ENCODE results near the gene ZNF638. TPM values are rescaled to one million over a fixed set of nuclear protein-coding genes. Genes with fewer than 3 reads are reported as not detected.

Gene ZNF638
- total RNA-seq, 1 donor from 2014 or later, result 211 TPM

GRCh38 chr2:71452565-71452964, 121.0 kb downstream of the ZNF638 start:
- Mint-ChIP-seq H3K36me3 (ENCODE audit: unreplicated experiment) (no peaks in the 10 kb centered on the region), H3K27me3 (ENCODE audit: unreplicated experiment) (peaks cover 20% of the 10 kb centered on the region), H3K27ac (ENCODE audit: unreplicated experiment) (no peak overlapping the region), H3K9me3 (ENCODE audit: unreplicated experiment) (peaks cover 16% of the 10 kb centered on the region), H3K4me3 (ENCODE audit: unreplicated experiment) (peak overlapping the region; percentile 13), H3K4me1 (ENCODE audit: low read depth, unreplicated experiment) (peaks cover 43% of the 10 kb centered on the region)
- DNase-seq, result peak; percentile 64
- TF ChIP-seq, protein P1, sequence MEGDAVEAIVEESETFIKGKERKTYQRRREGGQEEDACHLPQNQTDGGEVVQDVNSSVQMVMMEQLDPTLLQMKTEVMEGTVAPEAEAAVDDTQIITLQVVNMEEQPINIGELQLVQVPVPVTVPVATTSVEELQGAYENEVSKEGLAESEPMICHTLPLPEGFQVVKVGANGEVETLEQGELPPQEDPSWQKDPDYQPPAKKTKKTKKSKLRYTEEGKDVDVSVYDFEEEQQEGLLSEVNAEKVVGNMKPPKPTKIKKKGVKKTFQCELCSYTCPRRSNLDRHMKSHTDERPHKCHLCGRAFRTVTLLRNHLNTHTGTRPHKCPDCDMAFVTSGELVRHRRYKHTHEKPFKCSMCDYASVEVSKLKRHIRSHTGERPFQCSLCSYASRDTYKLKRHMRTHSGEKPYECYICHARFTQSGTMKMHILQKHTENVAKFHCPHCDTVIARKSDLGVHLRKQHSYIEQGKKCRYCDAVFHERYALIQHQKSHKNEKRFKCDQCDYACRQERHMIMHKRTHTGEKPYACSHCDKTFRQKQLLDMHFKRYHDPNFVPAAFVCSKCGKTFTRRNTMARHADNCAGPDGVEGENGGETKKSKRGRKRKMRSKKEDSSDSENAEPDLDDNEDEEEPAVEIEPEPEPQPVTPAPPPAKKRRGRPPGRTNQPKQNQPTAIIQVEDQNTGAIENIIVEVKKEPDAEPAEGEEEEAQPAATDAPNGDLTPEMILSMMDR (IDR thresholded peaks at IDR 0.05; ENCODE audit: partially characterized antibody, unreplicated experiment), result no peak

DNA sequence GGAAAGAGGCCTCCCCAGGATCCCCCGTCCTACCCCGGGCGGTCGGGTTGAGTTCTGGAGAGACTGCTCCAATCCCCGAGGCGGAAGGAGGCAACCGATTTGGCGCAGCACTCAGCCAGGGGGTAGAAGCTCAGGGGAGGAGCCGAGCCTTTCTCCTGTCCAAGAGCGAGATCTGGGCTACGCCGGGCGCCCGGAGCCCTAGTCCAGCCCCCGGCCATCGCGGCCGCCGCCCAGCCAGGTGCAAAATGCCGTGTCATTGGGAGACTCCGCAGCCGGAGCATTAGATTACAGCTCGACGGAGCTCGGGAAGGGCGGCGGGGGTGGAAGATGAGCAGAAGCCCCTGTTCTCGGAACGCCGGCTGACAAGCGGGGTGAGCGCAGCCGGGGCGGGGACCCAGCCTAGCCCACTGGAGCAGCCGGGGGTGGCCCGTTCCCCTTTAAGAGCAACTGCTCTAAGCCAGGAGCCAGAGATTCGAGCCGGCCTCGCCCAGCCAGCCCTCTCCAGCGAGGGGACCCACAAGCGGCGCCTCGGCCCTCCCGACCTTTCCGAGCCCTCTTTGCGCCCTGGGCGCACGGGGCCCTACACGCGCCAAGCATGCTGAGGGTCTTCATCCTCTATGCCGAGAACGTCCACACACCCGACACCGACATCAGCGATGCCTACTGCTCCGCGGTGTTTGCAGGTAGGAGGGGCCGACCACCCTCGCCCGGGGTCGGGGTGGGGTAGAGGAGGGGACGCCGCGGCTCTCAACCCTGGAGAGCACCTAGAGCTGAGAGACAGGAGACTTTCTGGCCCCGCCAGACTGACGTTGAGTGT, 122.0 kb downstream of the ZNF638 start, which contains the start of gene DYSF:
Gene DYSF (plus strand): TSS at position 158 of the 817 bp plus-strand sequence.
- H3K4me1 Mint-ChIP-seq (ENCODE audit: low read depth, unreplicated experiment), result peaks cover 49% of the 10 kb centered on the region

DNA sequence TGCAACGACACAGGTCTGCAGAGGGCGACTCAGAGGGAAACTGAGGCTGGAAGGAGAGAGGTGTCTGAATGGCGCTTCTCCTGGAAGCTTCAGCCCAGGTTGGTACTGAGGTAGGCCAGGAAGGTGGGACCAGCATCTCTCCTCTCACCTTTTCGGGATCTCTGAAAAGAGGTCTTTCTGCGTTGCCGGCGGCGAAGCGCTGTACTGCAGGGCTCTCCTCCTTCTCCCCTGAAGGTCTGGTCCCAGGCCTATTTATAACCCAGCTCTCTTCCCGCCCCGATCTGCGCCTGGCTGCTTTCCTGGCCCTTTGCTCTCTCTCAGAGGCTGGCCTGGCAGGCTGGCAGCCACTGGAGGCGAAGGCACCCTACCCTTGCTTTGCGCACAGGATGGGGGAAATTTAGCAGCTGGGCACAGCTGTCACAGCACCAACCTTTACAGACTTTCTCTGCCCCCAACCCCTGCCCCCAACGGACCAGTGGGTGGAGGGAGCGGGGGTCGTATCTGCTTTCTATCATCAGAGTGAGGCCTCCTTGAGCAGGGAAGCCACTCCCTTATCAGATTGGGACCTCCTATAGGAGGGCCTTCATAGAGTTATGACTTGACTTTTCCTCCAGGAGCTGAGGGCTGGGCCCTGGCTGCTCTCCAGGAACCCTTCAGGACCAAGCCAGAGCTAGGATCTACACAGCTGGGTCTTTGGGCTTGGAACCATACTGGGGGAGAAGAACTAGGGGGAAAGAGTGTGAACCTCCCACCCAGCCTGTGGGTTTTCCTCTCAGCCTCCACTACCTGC, 122.8 kb downstream of the ZNF638 start:
- DNase-seq, result peak; percentile 38
- no peaks in the 10 kb centered on the region for H3K36me3 Mint-ChIP-seq (ENCODE audit: unreplicated experiment)
- H3K4me3 Mint-ChIP-seq (ENCODE audit: unreplicated experiment), result peak overlapping the region; percentile 76
- H3K27ac Mint-ChIP-seq (ENCODE audit: unreplicated experiment), result peak overlapping the region; percentile 66
- peaks cover 20% of the 10 kb centered on the region for H3K27me3 Mint-ChIP-seq (ENCODE audit: unreplicated experiment)
- H3K4me1 Mint-ChIP-seq (ENCODE audit: low read depth, unreplicated experiment), result peaks cover 49% of the 10 kb centered on the region
- peaks cover 16% of the 10 kb centered on the region for H3K9me3 Mint-ChIP-seq (ENCODE audit: unreplicated experiment)
- TF ChIP-seq, protein P1 (IDR thresholded peaks at IDR 0.05; ENCODE audit: partially characterized antibody, unreplicated experiment), result no peak

More for the DNA sequence above, 122.0 kb downstream of the ZNF638 start, which contains the start of gene DYSF:
- peak within 1 kb of the TSS; percentile 76 for H3K4me3 Mint-ChIP-seq (ENCODE audit: unreplicated experiment)
- peaks cover 20% of the 10 kb centered on the region for H3K27me3 Mint-ChIP-seq (ENCODE audit: unreplicated experiment)
- peak within 1 kb of the TSS; percentile 33 for H3K27ac Mint-ChIP-seq (ENCODE audit: unreplicated experiment)
- DNase-seq, result peak; percentile 60
- TF ChIP-seq, protein P1 (IDR thresholded peaks at IDR 0.05; ENCODE audit: partially characterized antibody, unreplicated experiment), result no peak
- H3K36me3 Mint-ChIP-seq (ENCODE audit: unreplicated experiment), result no peaks in the 10 kb centered on the region
- H3K9me3 Mint-ChIP-seq (ENCODE audit: unreplicated experiment), result peaks cover 16% of the 10 kb centered on the region

DNA sequence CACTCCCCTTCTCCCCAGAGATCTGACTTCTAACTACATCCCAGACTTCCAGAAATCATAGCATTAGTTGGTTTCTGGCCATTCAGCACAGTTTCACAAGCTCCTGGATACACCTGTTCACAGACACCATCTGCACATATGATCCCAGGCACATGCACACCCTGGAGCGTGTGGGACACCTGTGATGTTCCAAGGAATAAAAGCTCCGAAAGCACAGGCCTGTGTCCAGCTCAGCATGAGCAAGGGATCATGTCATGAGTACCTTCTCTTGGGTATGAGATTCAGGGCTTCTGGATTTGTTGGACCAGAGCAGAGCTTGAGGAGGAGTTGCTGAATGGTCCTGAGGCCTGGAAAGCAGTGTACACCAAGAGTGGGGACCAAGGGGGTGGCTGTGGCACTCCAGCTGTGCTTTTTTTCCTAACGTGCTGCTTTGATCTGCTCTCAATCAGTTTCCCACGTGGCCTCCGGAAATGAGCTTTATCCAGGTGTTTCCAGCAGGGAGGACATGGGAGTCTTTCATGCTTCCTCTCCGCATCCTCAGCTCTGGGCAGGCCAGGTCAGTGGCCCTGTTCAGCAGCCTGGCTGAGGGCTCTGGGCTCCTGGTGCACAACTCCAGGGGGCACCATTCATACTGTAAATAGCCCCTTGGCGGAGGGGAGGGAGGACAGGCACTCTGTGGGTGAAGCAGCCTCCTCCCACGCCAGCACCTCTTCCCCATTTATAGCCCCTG, 123.6 kb downstream of the ZNF638 start:
- H3K4me3 Mint-ChIP-seq (ENCODE audit: unreplicated experiment), result peak overlapping the region; percentile 76
- peaks cover 16% of the 10 kb centered on the region for H3K9me3 Mint-ChIP-seq (ENCODE audit: unreplicated experiment)
- TF ChIP-seq, protein P1 (IDR thresholded peaks at IDR 0.05; ENCODE audit: partially characterized antibody, unreplicated experiment), result no peak
- peaks cover 54% of the 10 kb centered on the region for H3K4me1 Mint-ChIP-seq (ENCODE audit: low read depth, unreplicated experiment)
- H3K27me3 Mint-ChIP-seq (ENCODE audit: unreplicated experiment), result peaks cover 20% of the 10 kb centered on the region
- H3K36me3 Mint-ChIP-seq (ENCODE audit: unreplicated experiment), result no peaks in the 10 kb centered on the region
- H3K27ac Mint-ChIP-seq (ENCODE audit: unreplicated experiment), result peak overlapping the region; percentile 66
- no peak for DNase-seq

Measured in glutamatergic neuron (in vitro differentiated cells).